KBM-7 (cell line): ENCODE data around the gene CMAS.
"Not testable (repeated sequence)": the region's sequence is repeated elsewhere in the genome, so short reads cannot be mapped to it uniquely, and the experiment has no call there.

Experiments used
- DNase-seq: peaks from one replicate; pipeline ENCODE4 v3.0.0-alpha.2; 2015
- in situ Hi-C: fragments of 300-500 bp; cut with MboI; formaldehyde crosslinking; loops from 2 replicates; pipeline ENCODE4 v1.14.3; 2020; ENCODE audit warnings: low sequenced_read_pairs, low pct_unique_long_range_greater_than_20kb, mixed read lengths

Gene CMAS

DNA sequence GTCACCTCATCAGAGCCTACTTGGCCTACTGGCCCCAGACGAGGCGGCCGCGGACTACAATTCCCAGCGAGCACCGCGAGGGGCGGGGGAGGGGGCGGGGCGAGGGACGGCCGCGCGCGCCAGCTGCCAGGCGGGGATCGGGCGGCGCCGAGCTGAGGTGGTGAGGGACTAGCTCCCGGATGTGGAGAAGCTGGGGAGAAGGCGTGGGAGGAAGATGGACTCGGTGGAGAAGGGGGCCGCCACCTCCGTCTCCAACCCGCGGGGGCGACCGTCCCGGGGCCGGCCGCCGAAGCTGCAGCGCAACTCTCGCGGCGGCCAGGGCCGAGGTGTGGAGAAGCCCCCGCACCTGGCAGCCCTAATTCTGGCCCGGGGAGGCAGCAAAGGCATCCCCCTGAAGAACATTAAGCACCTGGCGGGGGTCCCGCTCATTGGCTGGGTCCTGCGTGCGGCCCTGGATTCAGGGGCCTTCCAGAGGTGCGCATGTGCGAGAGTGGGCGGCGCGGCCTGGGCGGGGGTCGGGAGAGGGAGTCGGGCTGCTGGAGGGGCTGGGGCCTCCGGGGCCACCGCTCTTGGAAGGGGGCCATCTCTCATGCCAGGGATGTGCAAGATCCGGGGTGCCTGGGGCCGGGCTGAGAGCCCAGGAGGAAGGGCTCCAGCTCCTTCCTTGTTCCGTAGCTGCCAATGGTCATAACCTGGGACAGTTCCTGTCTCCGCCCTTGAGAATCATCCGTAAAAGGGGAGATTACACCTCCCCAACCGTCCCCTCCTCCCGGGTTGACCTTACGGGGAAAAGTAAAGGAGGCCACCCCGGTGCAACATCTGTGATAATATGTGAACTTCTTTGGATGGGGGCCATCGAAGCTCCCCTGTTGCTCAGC lies at the start of gene CMAS:
Gene CMAS, plus strand, starts transcription at position 129 of the 878 bp plus-strand sequence. Its CDS starts 86 bp downstream, at position 215.
- in situ Hi-C loops, result no loop called here

DNA sequence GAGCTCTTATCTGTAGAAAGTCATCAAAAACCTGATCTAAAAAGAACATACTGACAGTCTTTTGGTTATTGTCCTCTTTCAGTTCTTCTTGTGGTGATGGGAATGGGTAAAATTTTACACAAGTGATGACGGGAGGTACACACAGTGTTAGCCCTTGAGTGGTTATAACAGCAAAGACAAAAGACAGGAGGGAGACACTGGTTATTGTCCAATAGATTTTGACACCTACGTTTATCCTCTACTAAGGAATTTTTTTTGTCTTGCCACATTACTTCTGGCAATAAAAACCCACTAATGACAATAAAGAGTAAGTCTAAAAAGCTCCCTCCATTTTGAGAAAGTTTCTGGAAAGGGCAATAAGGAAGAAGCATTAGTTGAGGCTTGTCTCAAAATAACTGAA lies 47.7 kb upstream of the CMAS start:
- in situ Hi-C loops, result no loop called here
- DNase-seq, result no peak

More for the DNA sequence above, at the start of gene CMAS:
- DNase-seq, result peak; percentile 66

DNA sequence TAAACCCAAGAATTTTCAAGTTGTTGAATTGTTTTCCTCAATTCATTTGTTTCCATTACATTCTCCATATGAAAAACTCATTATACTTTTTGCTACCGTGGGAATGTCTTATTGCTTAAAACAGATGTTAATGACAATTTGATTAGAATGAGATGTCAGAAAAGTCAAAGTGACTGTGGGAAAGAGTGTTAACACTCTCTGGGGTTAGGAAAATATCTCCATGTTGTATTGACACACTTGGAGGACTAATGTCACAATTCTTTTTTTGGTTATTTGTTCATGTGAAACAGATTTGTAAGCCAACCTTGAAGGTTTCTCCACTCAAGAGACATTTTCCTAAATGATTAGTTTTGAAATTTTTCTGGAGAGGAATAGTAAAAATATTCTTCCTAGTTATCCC lies 47.2 kb upstream of the CMAS start:
- no peak for DNase-seq
- in situ Hi-C loops, result no loop called here

DNA sequence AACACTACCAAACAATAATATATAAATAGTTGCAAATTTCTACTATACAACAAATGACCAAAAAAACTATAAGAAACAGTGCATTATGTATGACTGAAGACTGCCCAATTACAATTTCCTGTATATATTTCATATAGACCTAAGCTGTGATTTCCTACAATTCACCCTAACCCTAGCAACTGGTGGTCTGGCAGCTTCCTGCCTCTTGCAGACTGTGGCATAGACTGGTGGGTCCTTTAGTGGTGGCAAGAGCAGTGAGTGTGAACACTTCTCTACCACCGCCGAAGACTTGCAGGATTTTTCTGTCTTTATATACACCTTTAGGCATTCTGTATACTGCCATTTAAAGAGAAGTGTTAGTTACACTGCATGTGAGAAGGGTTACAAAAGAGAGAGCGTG lies 43.6 kb upstream of the CMAS start:
- DNase-seq, result no peak
- in situ Hi-C loops, result no loop called here

DNA sequence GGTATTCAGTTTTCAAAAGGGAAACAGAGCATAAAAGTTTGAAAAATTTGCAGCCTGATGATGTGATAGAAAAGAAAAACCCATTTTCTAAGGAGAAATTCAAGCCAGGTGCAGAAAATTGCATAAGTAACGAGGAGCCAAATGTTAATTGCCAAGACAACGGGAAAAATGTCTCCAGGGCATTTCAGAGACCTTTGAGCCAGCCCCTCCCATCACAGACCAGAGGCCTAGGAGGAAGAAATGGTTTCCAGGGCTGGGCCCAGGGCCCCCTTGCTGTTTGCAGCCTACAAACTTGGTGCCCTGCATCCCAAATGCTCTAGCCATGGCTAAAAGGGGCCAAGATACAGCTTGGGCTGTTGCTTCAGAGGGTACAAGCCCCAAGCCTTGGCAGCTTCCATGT lies 38.2 kb upstream of the CMAS start:
- in situ Hi-C loops, DNase-seq: not testable (repeated sequence)

DNA sequence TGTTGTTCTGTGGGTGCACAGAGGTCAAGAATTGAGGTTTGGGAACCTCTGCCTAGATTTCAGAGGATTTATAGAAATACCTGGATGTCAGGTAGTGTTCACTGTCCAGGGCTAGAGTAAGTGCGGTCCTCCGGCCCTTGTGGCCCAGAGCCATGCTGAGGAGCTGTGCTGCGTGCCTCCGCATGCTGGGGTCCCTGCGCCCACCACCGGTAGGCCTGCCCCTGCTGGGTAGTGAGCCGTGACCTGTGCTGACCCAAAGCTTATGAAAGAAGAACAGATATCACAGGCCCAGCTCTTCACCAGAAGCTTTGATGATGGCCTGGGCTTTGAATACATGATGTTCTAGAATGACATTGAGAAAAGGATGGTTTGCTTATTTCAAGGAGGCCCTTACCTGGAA lies 37.8 kb upstream of the CMAS start:
- no peak for DNase-seq
- in situ Hi-C loops, result no loop called here

DNA sequence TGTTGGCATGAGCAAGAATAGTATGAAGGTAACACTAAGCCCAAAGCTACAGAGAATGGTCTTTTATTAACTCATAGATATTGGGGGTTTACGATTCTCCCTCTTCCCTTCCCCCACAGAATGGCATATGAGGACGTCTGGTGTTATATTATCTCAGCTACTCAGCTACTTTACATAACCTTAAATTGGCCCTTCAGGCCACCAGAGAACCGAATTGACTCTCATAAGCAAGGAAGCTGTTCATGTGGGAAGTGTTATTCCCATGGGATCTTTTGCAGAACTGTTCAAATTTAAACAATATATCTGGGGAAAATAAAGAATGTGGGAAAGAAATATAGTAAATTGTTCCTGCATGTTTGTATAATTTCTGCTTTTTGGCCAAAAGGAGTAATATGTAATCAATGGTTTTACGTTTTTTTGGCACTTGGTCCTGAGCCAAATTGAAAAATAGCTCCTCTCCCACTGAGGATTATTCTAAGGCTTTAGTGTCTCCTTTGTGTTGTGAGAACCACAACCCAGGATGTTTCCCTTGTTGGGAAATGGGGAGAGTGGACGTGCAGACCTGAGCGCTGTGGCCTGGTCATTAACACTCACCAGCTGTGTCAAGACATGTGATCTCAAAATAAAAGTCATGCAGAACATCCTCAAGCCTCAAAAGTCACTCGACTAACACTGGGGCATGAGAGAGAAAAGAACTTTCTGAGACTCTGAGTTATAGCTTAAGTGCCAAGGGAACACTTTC lies 31.8 kb upstream of the CMAS start:
- in situ Hi-C loops, result no loop called here
- no peak for DNase-seq

DNA sequence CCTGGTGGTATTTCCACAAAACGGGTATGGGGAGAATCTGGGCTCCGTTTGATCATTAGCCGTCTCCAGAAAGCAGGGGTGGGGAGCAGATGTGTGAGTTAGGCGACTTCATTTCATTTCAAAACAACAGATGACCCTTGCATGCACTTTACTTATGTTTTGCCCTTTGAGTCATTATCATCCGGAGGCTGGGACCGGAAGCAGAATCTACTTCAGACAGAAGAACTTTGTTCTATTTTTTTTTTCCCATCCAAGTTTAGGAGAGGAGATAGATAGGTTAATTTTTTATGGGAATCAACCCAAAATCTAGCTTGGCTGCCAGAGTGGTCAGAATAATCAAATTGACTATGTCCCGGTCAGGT lies 31.3 kb upstream of the CMAS start:
- in situ Hi-C loops, result no loop called here
- no peak for DNase-seq

DNA sequence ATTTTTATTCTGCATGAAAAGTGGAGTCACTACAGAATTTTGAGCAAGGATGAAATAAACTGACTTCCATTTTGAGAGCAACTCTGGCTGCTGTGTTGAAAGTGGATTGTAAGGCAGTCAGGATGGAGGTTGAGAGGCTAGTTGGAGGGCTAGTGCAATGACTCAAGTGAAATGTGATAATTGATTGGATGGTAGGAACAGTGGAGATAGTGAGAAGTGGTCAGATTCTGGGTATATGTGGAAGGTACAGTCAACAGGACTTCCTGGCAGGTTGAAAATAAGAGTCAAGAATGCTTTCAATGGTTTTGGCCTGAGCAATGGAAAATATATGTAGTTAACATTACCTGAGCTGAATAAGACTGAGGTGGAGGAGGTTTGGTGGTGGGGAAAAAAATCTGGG lies 29.0 kb upstream of the CMAS start:
- in situ Hi-C loops, result no loop called here
- no peak for DNase-seq

DNA sequence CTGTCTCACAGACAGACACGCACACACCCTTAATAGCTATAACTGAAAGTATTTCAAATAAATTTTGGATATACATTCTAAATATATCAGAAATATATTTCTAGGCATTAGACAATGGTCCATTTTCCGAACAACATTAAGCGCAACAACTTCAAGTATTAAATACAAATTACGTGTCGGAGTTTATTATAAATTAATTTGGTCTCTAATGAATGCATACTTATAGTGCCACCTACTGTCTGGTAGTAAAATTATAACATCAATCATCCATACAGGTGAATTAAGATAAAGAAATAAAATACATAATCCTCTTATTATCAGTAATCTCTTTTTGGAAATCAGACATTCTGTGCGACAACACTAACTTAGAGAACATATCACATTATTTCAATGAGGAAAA lies 27.2 kb upstream of the CMAS start:
- no peak for DNase-seq
- in situ Hi-C loops, result no loop called here

DNA sequence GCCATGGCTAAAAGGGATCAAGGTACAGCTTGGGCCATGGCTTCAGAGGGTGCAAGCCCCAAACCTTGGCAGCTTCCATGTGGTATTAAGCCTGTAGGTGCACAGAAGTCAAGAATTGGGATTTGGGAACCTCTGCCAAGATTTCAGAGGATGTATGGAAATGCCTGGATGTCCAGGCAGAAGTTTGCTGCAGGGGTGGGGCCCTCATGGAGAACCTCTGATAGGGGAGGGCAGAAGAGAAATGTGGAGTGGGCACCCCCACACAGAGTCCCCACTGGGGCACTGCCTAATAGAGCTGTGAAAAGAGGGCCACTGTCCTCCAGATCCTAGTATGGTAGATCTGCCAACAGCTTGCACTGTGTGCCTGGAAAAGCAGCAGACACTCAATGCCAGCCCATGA lies 22.5 kb upstream of the CMAS start:
- DNase-seq, in situ Hi-C loops: not testable (repeated sequence)

DNA sequence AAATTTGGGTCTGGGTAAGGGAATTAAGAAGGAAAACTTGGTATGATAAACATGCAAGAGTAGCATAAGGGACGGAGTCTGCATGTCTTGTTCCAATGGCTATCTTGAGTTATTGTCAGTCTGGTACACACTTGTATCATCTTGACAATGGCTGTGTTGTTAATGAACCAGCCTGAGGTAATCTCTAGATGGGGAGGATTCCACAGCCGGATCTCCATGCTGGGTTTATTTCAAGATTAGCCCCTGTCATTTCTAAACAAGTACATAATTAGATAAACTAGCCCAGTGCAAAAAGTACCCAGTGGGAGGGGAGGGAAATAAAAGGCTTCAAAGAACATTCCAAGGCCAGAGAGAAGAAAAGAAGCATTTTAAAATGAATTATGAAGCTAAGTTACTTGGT lies 16.5 kb upstream of the CMAS start:
- no peak for DNase-seq
- in situ Hi-C loops, result no loop called here

DNA sequence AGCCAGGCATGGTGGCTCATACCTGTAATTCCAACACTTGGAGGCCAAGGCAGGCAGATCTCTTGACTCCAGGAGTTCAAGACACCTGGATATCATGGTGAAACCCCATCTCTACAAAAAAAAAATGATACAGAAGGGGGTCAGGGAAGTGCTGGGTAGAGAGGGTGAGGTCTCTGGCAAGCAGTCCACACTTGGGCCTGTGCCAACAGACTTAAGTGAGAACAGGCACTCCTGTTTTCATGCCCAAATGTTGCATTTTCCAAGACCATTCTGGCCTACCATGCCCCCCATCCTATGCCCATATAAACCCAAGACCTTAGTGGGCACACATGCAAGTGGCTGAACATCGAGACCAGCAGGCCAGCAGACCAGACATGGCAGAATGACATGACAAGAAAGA lies 16.0 kb upstream of the CMAS start:
- DNase-seq, result no peak
- in situ Hi-C loops, result no loop called here

DNA sequence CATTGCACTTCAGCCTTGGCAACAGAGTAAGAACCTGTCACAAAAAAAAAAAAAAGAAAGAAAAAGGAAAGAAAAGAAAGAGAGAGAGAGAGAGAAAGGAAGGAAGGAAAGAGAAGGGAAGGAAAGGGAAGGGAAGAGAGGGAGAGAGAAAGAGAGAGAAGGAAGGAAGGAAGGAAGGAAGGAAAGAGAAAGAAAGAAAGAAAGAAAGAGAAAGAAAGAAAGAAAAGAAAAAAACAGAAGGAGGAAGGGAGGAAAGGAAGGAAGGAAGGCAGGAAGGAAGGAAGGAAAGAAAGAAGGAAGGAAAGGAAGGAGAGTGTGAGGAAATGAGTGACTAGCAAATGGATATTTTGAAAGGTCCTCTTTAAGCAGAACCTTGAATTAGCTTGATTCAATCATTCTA lies 13.3 kb upstream of the CMAS start:
- no peak for DNase-seq
- in situ Hi-C loops, result no loop called here

DNA sequence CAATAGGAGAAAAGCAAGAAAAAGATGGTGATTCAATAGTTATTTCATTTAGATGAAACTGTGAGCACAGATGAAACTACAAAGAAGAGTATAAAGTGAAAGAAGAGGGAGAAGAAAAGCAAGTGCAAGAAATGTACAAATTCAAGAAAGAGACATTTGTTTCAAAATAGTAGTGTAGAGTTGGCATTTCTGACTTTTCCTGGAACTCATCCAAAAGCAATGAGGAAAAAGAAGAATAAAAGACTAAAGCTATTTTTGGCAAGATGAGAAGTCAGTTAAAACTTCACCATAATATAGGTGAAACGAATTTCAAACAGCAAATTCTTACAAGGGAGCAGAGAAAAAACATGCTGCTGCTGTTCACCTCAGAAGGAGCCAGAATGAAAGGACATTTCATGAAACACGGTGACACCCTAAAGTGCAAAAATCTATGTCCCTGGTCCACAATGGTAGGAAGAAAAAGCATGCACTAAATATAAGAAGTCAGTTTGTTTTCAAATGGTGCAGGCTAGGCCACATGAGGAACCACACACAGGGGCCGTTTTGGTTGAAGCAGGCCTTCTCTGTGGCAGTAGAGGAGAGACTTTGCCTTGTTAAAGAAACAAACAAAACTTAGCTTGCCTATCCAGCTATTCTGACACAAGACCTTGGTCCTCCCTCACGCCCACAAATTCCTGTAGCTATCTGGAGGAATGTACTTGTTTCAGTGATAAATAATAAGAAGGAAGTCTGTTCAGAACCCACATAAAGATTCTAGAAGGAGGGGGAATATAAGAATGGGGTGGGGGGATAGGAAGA lies 11.1 kb upstream of the CMAS start:
- in situ Hi-C loops, result no loop called here
- peak; percentile 24 for DNase-seq

DNA sequence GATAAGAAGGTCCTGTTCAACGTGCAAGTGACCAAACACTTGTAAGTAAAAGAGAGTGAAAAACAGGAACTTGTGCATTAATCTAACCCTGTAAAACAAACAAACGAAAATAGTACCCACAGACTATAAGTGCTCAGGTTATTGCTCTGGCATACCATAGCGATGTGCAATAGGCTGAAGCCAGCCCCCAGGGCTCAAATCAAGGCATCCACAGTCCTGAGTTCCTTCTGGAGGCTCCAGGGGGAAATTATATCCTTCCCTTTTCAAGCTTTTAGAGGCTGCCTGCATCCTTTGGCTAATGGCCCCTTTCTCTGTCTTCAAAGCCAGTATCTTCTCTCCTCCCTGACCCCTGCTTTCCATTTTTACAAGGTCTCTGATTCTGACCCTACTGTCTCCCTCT lies 8.1 kb upstream of the CMAS start:
- DNase-seq, result peak; percentile 9

DNA sequence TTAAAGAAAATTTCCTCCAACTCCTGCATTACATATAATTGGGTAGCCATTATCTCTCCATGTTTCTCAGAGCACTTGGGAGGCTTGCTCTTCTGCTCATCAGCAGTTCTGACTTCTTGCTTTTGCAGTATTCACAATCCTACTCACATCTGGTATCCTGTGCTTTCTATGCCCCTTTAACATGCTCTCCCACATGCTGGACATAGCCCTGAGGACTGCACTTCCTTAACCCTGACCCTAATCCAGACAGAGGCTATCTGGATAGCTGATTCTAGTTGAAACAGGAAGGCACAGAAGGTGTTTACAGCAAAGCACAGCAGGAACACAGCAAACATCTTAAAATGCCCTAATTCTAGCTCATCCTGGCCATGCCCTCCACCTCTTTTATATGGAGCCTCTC lies 7.3 kb upstream of the CMAS start:
- in situ Hi-C loops, result no loop called here
- DNase-seq, result no peak

More for the DNA sequence above, 8.1 kb upstream of the CMAS start:
- in situ Hi-C loops, result no loop called here

DNA sequence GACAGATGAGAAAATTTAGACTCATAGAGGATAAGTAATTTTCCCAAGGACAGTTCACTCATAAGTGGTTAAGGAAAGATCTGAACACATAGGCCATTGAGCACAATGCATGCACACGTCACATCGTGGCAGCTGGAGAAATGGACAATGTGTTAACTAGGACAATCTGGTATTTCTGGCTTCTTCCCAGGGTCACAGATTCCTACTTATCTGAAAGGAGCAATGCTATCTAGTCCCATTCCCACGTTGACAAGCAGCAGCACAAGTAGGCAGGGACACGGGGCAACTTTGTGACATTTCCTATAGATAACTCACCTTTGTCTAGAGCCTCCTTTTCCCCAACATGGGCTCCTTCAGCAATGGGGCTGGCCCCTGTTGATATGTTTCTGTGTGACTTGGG lies 6.7 kb upstream of the CMAS start:
- in situ Hi-C loops, result no loop called here
- no peak for DNase-seq

DNA sequence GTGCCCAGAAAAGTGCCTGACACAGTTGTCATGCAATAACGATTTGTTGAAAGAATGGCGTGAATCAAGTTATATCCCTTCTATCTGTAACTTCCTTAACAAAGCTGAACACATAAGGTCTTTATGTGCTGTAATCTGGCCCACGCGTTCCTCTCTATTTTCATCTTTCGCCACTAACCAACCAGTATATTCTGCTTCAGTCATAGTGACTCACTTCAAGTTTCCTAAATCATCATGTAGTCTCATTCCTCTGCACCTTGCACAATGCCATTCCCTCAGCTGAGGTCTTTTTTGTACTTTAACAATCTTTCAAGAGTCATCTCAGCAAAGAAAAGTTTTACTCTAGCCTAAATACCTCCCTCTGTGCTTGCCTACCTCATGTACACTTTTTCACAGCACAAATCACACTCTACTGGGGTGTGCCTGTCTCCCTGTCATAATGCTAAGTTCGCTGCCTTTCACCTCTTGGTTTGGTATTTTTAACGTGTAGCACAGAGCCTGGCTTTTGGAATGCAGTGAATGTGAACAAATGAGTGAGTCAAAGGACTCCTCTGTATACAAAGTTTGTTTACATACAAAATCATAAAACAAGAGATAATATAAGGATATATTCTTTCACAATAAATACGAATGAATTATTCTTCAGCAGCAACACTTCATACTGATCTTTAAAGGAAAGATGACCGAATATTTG lies 2.9 kb upstream of the CMAS start:
- DNase-seq, result no peak
- in situ Hi-C loops, result no loop called here
